ENCODE results near the gene TNFRSF19.

Gene TNFRSF19

DNA sequence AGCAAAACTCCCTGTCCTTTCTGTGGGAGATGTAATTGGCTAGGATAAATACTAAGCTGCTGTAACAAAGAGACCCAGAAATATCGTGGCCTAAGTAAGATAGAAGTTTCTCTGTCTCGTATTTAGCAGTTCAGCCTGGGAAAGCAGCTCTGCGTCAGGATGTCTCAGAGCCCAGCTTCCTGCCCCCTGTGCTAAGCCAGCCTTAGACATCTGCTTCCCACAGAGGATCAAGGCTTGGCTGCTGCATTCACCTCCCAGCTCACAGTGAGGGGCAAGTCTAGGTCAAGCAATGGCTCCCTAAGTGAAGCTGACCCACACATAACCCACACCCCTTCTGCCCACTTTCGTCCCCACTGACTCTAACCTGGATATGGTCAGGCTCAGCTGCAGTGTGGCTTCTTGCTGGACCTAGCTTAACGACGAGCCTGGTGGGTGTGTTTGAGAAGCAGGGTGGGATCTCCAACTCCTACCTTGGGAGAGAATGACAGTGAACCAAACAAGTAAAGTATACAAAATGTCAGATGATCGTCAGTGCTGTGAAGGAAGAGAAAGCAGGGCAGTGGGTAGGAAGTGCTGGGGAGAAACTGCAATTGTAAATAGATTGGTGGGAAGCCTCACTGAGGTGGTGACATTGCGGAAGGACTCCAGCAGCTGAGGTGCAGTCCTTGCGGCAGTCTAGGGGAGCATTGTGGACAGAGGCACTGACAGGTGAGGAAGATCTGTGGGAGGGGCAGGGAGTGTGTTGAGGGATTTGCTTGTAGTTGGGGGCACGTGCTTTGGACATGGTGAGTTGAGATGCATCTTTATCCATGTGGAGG is 82.9 kb downstream of the TNFRSF19 start:
- no peak for DNase-seq (ENCODE audit: low read depth)
- TF ChIP-seq, protein P1, sequence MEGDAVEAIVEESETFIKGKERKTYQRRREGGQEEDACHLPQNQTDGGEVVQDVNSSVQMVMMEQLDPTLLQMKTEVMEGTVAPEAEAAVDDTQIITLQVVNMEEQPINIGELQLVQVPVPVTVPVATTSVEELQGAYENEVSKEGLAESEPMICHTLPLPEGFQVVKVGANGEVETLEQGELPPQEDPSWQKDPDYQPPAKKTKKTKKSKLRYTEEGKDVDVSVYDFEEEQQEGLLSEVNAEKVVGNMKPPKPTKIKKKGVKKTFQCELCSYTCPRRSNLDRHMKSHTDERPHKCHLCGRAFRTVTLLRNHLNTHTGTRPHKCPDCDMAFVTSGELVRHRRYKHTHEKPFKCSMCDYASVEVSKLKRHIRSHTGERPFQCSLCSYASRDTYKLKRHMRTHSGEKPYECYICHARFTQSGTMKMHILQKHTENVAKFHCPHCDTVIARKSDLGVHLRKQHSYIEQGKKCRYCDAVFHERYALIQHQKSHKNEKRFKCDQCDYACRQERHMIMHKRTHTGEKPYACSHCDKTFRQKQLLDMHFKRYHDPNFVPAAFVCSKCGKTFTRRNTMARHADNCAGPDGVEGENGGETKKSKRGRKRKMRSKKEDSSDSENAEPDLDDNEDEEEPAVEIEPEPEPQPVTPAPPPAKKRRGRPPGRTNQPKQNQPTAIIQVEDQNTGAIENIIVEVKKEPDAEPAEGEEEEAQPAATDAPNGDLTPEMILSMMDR (conservative IDR thresholded peaks at IDR 0.05; ENCODE audit: control insufficient read depth, insufficient read depth, low read depth, low read length), result no peak

DNA sequence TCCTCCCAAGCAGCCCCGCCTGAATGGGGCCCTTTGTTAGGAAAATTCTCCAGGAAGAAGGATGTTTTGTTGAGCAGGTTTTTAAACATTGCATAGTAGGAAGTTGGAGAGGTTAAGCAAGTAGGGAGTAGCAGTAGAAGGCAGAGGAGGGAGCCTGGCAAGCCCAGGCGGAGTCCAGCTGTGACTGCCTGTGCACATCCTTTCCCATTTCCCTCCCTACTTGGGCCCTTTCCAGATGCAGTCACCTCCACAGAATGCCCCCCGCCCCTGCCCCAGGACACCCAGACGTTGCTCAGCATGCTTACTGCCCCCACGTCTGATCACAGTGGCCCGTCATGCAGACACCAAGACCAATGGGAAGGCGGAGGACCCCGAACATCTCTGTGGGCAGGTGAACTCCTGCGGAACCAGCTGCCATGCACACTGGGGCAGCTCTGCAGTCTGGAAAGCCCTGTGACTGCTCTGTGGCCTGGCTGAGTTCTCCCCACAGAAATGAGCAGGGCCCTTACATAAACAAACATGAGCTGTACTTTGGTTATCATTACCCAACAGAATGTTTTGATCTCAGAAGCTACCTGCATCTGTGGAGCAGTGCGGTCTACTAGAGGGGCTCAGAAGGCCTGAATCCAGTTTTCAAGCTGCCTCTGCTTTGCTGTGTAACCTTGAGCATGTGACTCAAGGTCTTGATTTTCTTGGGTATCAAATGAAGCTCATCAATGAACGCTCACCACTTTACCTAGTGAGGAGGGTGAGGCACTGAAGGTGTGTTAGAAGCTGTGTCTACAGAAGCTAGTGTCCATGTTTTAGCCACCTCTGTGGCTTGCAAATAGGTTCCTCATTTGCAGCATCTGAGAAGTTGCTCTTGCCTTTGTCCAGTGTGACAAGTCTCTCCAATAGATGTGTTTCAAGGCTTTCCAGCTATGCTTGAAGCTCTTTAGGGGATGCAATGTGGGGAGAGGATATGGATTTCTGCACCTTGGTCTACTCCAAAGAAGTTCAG is 84.2 kb downstream of the TNFRSF19 start:
- no peak overlapping the region for H3K4me3 ChIP-seq (ENCODE audit: control insufficient read depth, low read depth, low read length)
- no peak for DNase-seq (ENCODE audit: low read depth)
- TF ChIP-seq, protein P1 (conservative IDR thresholded peaks at IDR 0.05; ENCODE audit: control insufficient read depth, insufficient read depth, low read depth, low read length), result no peak

More for the DNA sequence above, 82.9 kb downstream of the TNFRSF19 start:
- H3K4me3 ChIP-seq (ENCODE audit: control insufficient read depth, low read depth, low read length), result no peak overlapping the region

DNA sequence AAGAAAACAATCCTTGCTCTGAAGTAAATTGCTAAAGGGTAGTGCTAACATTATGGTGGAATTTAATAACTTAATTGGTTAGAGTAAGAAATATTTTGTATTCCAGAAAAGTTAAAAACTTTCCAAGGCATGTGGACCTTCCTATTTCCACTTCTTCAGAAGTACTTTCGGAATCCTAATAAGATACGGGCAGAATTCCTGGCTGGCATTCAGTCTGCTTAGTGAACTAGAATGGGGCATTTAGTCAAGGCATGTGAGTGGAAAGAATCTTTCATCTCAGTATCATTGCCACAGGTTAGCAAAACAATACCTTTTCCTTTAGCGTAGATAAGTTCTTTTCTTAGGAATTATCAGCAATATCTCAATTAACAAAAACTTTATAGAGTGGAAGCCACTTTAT is 85.1 kb downstream of the TNFRSF19 start:
- DNase-seq (ENCODE audit: low read depth), result no peak
- TF ChIP-seq, protein P1 (conservative IDR thresholded peaks at IDR 0.05; ENCODE audit: control insufficient read depth, insufficient read depth, low read depth, low read length), result no peak
- H3K4me3 ChIP-seq (ENCODE audit: control insufficient read depth, low read depth, low read length), result no peak overlapping the region

DNA sequence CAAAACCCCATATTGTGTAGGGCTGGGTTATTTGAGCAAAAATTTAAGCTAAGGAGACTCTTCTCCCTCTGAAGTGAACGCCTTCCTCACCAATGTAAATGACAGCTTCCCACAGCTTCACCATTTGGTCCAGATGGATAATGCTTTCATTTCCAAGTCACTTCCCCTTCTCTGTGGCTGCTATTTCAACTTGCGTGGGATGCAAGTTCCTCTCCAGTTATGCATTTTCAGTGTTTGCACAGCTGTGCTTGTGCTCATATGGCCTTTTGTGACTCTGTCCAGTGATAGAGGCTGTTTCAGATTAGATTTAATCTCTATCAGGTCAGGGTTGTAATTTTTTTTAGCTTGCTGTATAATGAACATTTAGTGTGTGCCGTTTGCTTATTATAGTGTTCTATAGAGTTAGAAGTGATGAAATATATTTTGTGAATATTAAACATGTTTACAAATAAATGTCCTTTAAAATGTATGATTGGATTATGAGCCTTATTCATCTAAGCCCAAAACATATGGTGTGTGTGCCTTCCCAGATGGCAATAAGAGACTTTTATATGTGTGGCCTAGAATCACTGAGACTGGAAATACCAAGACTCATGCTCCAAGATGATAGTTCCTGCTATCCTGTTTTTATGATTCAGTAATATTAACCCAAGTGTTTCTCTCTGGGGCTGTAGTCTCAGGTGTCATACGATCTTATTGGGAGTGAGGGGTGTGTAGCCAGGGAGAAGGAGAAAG is 86.6 kb downstream of the TNFRSF19 start:
- no peak overlapping the region for H3K4me3 ChIP-seq (ENCODE audit: control insufficient read depth, low read depth, low read length)
- TF ChIP-seq, protein P1 (conservative IDR thresholded peaks at IDR 0.05; ENCODE audit: control insufficient read depth, insufficient read depth, low read depth, low read length), result no peak
- DNase-seq (ENCODE audit: low read depth), result peak; percentile 87

DNA sequence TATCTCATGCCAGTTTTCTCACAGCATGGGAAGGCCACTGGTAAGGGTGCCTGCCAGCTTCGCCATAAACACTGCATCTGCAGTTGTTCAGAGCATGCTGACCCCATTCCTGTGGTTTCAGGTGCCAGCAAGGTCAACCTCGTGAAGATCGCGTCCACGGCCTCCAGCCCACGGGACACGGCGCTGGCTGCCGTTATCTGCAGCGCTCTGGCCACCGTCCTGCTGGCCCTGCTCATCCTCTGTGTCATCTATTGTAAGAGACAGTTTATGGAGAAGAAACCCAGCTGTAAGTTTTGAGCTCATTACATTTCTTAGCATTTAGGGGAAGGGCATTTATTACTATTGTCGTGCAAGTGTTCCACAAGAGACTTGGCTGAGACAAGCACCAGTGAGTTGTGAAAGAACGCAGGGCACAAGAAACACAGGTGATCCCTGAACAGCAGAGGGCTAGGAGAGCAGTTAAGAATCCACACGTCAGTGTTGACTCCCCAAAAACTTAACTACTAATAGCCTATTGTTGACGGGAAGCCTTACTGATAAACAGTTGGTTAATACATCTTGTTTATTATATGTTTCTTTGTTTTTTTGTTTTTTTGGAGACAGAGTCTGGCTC is 88.8 kb downstream of the TNFRSF19 start:
- DNase-seq (ENCODE audit: low read depth), result no peak
- TF ChIP-seq, protein P1 (conservative IDR thresholded peaks at IDR 0.05; ENCODE audit: control insufficient read depth, insufficient read depth, low read depth, low read length), result no peak
- H3K4me3 ChIP-seq (ENCODE audit: control insufficient read depth, low read depth, low read length), result no peak overlapping the region

DNA sequence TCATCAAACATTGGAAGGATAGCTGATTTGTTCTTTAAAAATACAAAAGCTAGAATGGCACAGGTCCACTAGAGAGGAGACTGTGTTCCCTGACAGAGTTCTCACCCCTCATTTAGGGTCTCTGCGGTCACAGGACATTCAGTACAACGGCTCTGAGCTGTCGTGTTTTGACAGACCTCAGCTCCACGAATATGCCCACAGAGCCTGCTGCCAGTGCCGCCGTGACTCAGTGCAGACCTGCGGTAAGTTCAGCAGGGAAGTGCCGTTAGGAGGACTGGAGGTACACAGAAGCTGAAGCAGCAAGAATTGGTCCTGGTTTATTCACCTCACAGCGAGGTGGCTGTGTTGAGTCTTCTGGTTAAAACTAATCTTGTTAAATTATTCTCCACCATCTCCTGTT is 90.0 kb downstream of the TNFRSF19 start:
- H3K4me3 ChIP-seq (ENCODE audit: control insufficient read depth, low read depth, low read length), result no peak overlapping the region

More for the DNA sequence above, 90.0 kb downstream of the TNFRSF19 start:
- no peak for DNase-seq (ENCODE audit: low read depth)
- TF ChIP-seq, protein P1 (conservative IDR thresholded peaks at IDR 0.05; ENCODE audit: control insufficient read depth, insufficient read depth, low read depth, low read length), result no peak
